C4-2B (cell line): ENCODE measurements around the gene GRK6.

Experiments
- CTCF ChIP-seq: fragments of 450-650 bp; conservative IDR thresholded peaks from 2 replicates; pipeline ENCODE4 v1.5.1; 2017; ENCODE audit warnings: mild to moderate bottlenecking
- ZFX ChIP-seq: fragments of 450-650 bp; IDR thresholded peaks from 2 replicates; pipeline ENCODE4 v1.6.1; 2017

- no peak for TF ChIP-seq CTCF
- no peak for TF ChIP-seq ZFX
Measured at GRCh38 chr5:177462021-177462670, 35.7 kb downstream of the GRK6 start.
